ENCODE measurements around the gene NAP1L5.

The NAP1L5 gene, protein sequence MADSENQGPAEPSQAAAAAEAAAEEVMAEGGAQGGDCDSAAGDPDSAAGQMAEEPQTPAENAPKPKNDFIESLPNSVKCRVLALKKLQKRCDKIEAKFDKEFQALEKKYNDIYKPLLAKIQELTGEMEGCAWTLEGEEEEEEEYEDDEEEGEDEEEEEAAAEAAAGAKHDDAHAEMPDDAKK

GRCh38 chr4:88697588-88698329 lies at the start of gene NAP1L5:
Gene NAP1L5, minus strand, starts transcription at chr4:88697829. Its CDS starts 75 bp downstream, at chr4:88697754.
- no peaks in the 10 kb centered on the region for H3K27me3 ChIP-seq (replicated peaks; ENCODE audit: control insufficient read depth, insufficient read depth, low read length)
- DNase-seq (ENCODE audit: low read depth) = peak; percentile 72
- peak within 1 kb of the TSS; percentile 81 for H3K9ac ChIP-seq (ENCODE audit: low read length)
- peak within 1 kb of the TSS; percentile 88 for H3K4me3 ChIP-seq (ENCODE audit: low read length)
- H3K36me3 ChIP-seq (ENCODE audit: control insufficient read depth, insufficient read depth, low read length, severe bottlenecking) = no peaks in the 10 kb centered on the region
- H3K4me1 ChIP-seq (ENCODE audit: control insufficient read depth, insufficient read depth, low read length) = no peaks in the 10 kb centered on the region
- H3K9me3 ChIP-seq (ENCODE audit: control insufficient read depth, low read length) = no peaks in the 10 kb centered on the region

GRCh38 chr4:88747351-88747750 lies 49.7 kb upstream of the NAP1L5 start:
- Histone ChIP-seq H3K9ac (ENCODE audit: low read length) (no peak overlapping the region), H3K27me3 (replicated peaks; ENCODE audit: control insufficient read depth, insufficient read depth, low read length) (no peaks in the 10 kb centered on the region), H3K9me3 (ENCODE audit: control insufficient read depth, low read length) (no peaks in the 10 kb centered on the region), H3K36me3 (ENCODE audit: control insufficient read depth, insufficient read depth, low read length, severe bottlenecking) (peaks cover 69% of the 10 kb centered on the region), H3K4me3 (ENCODE audit: low read length) (no peak overlapping the region), H3K4me1 (ENCODE audit: control insufficient read depth, insufficient read depth, low read length) (peaks cover 19% of the 10 kb centered on the region)
- no peak for DNase-seq (ENCODE audit: low read depth)

- Histone ChIP-seq H3K9ac (ENCODE audit: low read length) (no peak overlapping the region), H3K9me3 (ENCODE audit: control insufficient read depth, low read length) (no peaks in the 10 kb centered on the region), H3K36me3 (ENCODE audit: control insufficient read depth, insufficient read depth, low read length, severe bottlenecking) (peaks cover 69% of the 10 kb centered on the region), H3K27me3 (replicated peaks; ENCODE audit: control insufficient read depth, insufficient read depth, low read length) (no peaks in the 10 kb centered on the region), H3K4me1 (ENCODE audit: control insufficient read depth, insufficient read depth, low read length) (peaks cover 19% of the 10 kb centered on the region), H3K4me3 (ENCODE audit: low read length) (peak overlapping the region; percentile 7)
- no peak for DNase-seq (ENCODE audit: low read depth)
Measured at GRCh38 chr4:88746206-88746605, 48.6 kb upstream of the NAP1L5 start.

DNA sequence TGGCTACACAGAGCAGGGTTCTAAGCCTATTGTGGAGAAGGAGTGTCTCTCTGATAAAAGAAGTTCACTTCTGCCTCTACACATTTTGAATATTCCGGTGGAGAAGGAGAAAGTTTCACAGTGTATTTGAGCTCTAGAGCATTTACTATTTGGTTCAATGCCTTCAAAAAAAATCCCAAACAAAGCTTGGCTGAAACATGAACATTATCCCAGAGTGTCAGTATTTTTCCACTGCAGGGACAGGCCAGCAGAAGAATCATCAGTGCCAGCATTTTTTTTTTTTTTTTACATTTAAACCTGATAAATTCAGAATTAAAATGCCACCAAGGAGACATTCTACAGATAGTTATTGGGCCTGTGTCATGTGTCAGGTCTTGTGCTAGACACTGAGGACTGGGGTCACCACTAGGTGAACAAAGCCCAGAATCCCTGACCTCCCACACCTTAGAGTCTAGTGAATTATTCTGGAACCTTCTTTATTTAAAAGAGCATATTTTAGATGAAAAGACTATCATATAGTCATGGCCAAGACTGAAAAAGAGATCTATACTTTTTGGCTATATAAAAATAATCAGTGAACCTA lies 48.0 kb upstream of the NAP1L5 start:
- no peaks in the 10 kb centered on the region for H3K27me3 ChIP-seq (replicated peaks; ENCODE audit: control insufficient read depth, insufficient read depth, low read length)
- peaks cover 72% of the 10 kb centered on the region for H3K36me3 ChIP-seq (ENCODE audit: control insufficient read depth, insufficient read depth, low read length, severe bottlenecking)
- H3K9me3 ChIP-seq (ENCODE audit: control insufficient read depth, low read length) = no peaks in the 10 kb centered on the region
- peaks cover 19% of the 10 kb centered on the region for H3K4me1 ChIP-seq (ENCODE audit: control insufficient read depth, insufficient read depth, low read length)
- peak; percentile 34 for DNase-seq (ENCODE audit: low read depth)
- H3K4me3 ChIP-seq (ENCODE audit: low read length) = peak overlapping the region; percentile 7
- H3K9ac ChIP-seq (ENCODE audit: low read length) = no peak overlapping the region

DNA sequence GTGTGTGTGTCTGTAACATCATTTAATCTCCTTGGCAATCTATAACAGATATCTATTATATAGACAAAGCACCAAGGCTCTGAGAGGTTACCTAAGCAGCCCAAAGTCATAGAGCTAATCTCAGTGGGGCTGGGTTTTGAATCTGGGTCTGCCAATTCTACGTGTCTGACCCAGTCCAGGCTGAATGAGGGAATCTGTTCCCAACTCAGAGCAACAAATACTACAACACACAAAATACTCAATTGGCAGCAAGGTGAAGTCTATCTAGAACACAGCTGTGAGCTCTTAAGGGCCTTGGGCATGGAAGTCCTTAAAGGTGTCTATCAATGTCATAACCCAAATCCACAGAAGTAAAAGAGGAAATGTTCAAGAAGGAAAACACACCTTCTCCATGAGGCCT lies 47.5 kb upstream of the NAP1L5 start:
- Histone ChIP-seq H3K4me3 (ENCODE audit: low read length) (no peak overlapping the region), H3K36me3 (ENCODE audit: control insufficient read depth, insufficient read depth, low read length, severe bottlenecking) (peaks cover 72% of the 10 kb centered on the region), H3K27me3 (replicated peaks; ENCODE audit: control insufficient read depth, insufficient read depth, low read length) (no peaks in the 10 kb centered on the region), H3K4me1 (ENCODE audit: control insufficient read depth, insufficient read depth, low read length) (peaks cover 19% of the 10 kb centered on the region), H3K9me3 (ENCODE audit: control insufficient read depth, low read length) (no peaks in the 10 kb centered on the region), H3K9ac (ENCODE audit: low read length) (no peak overlapping the region)
- DNase-seq (ENCODE audit: low read depth) = no peak

DNA sequence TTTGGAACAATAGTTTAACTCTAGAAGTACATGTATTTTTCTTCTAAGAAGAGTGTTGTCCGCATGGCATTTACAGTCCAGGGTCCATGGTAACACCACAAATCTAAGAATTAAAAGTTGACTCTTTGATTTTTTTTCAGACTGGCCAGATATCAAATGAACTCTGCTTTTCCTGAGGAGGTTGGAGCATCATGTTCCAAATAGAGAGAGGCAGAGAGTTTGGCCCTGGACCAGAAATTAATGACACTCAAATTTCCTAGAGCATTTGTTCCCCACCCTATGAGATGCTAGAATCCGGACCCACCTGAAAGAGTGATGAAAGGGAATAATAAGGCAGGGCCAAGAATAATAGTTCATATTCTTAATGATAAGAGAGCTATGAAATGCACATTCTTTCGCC lies 47.0 kb upstream of the NAP1L5 start:
- DNase-seq (ENCODE audit: low read depth) = no peak

DNA sequence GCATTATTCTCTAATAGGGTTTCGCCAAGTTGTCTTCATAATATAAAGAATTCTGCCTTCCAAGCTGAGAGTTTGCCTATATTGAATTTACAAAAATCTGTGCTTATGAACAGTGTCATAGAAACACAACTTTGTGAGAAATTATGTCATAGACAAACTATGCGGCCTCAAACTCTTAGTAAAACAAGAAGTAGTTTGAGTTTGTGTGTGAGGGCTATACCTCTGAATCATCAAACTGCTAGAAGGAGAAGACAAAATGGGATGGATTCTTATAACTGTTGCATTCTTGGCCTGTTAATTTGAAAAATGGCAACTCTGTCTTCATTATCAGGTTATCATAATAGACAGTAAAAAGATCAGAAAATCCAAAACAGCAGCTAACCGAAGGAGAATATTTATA lies 46.1 kb upstream of the NAP1L5 start:
- Histone ChIP-seq H3K4me3 (ENCODE audit: low read length) (no peak overlapping the region), H3K36me3 (ENCODE audit: control insufficient read depth, insufficient read depth, low read length, severe bottlenecking) (peaks cover 60% of the 10 kb centered on the region), H3K9ac (ENCODE audit: low read length) (no peak overlapping the region), H3K9me3 (ENCODE audit: control insufficient read depth, low read length) (no peaks in the 10 kb centered on the region), H3K27me3 (replicated peaks; ENCODE audit: control insufficient read depth, insufficient read depth, low read length) (no peaks in the 10 kb centered on the region), H3K4me1 (ENCODE audit: control insufficient read depth, insufficient read depth, low read length) (peaks cover 19% of the 10 kb centered on the region)
- peak; percentile 82 for DNase-seq (ENCODE audit: low read depth)

More for the DNA sequence above, 47.0 kb upstream of the NAP1L5 start:
- H3K4me3 ChIP-seq (ENCODE audit: low read length) = no peak overlapping the region
- peaks cover 66% of the 10 kb centered on the region for H3K36me3 ChIP-seq (ENCODE audit: control insufficient read depth, insufficient read depth, low read length, severe bottlenecking)
- H3K9me3 ChIP-seq (ENCODE audit: control insufficient read depth, low read length) = no peaks in the 10 kb centered on the region
- no peaks in the 10 kb centered on the region for H3K27me3 ChIP-seq (replicated peaks; ENCODE audit: control insufficient read depth, insufficient read depth, low read length)
- H3K4me1 ChIP-seq (ENCODE audit: control insufficient read depth, insufficient read depth, low read length) = peaks cover 19% of the 10 kb centered on the region
- no peak overlapping the region for H3K9ac ChIP-seq (ENCODE audit: low read length)

GRCh38 chr4:88742561-88742960 lies 44.9 kb upstream of the NAP1L5 start:
- DNase-seq (ENCODE audit: low read depth) = no peak

GRCh38 chr4:88738180-88738579 lies 40.6 kb upstream of the NAP1L5 start:
- H3K9me3 ChIP-seq (ENCODE audit: control insufficient read depth, low read length) = no peaks in the 10 kb centered on the region
- peaks cover 34% of the 10 kb centered on the region for H3K4me1 ChIP-seq (ENCODE audit: control insufficient read depth, insufficient read depth, low read length)
- no peaks in the 10 kb centered on the region for H3K27me3 ChIP-seq (replicated peaks; ENCODE audit: control insufficient read depth, insufficient read depth, low read length)
- H3K9ac ChIP-seq (ENCODE audit: low read length) = no peak overlapping the region
- peaks cover 46% of the 10 kb centered on the region for H3K36me3 ChIP-seq (ENCODE audit: control insufficient read depth, insufficient read depth, low read length, severe bottlenecking)
- no peak overlapping the region for H3K4me3 ChIP-seq (ENCODE audit: low read length)
- no peak for DNase-seq (ENCODE audit: low read depth)

More at GRCh38 chr4:88742561-88742960, 44.9 kb upstream of the NAP1L5 start:
- peaks cover 62% of the 10 kb centered on the region for H3K36me3 ChIP-seq (ENCODE audit: control insufficient read depth, insufficient read depth, low read length, severe bottlenecking)
- no peak overlapping the region for H3K9ac ChIP-seq (ENCODE audit: low read length)
- H3K4me3 ChIP-seq (ENCODE audit: low read length) = no peak overlapping the region
- H3K9me3 ChIP-seq (ENCODE audit: control insufficient read depth, low read length) = no peaks in the 10 kb centered on the region
- peaks cover 23% of the 10 kb centered on the region for H3K4me1 ChIP-seq (ENCODE audit: control insufficient read depth, insufficient read depth, low read length)
- no peaks in the 10 kb centered on the region for H3K27me3 ChIP-seq (replicated peaks; ENCODE audit: control insufficient read depth, insufficient read depth, low read length)

DNA sequence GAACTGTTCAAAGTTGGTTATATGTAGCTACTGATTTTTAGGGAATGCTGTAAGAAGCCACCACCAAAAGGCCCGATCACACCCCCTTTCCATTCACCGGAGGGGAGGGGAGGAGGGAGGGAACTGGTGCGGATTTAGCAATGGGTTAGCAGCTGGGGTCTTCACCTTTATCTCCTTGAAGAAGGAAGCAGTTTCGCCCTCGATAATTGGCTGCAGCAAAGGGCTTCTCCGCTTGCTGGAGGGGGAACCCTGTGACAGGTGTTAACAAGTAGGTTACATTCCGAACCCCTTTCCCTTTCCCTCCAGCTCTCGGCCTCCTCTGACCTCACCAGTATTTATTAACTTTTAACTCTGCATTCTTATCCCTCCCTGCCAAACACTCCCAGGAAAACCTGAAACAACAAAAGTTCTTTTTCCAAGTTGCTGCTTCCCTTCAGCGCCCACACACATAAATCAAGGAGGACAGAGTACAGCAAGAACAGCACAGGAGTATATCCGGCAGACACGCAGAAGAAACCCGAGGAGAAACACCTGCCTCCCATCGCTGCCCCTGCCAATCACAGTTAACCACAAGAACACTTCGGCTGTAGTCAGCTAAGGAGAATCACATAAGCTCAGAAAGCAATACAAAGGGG lies 39.8 kb upstream of the NAP1L5 start:
- Histone ChIP-seq H3K36me3 (ENCODE audit: control insufficient read depth, insufficient read depth, low read length, severe bottlenecking) (peaks cover 45% of the 10 kb centered on the region), H3K9ac (ENCODE audit: low read length) (no peak overlapping the region), H3K27me3 (replicated peaks; ENCODE audit: control insufficient read depth, insufficient read depth, low read length) (no peaks in the 10 kb centered on the region), H3K4me1 (ENCODE audit: control insufficient read depth, insufficient read depth, low read length) (peaks cover 34% of the 10 kb centered on the region), H3K4me3 (ENCODE audit: low read length) (no peak overlapping the region), H3K9me3 (ENCODE audit: control insufficient read depth, low read length) (no peaks in the 10 kb centered on the region)
- DNase-seq (ENCODE audit: low read depth) = no peak

- Histone ChIP-seq H3K27me3 (replicated peaks; ENCODE audit: control insufficient read depth, insufficient read depth, low read length) (no peaks in the 10 kb centered on the region), H3K9me3 (ENCODE audit: control insufficient read depth, low read length) (no peaks in the 10 kb centered on the region), H3K4me1 (ENCODE audit: control insufficient read depth, insufficient read depth, low read length) (peaks cover 34% of the 10 kb centered on the region), H3K36me3 (ENCODE audit: control insufficient read depth, insufficient read depth, low read length, severe bottlenecking) (peaks cover 51% of the 10 kb centered on the region), H3K9ac (ENCODE audit: low read length) (no peak overlapping the region), H3K4me3 (ENCODE audit: low read length) (no peak overlapping the region)
- no peak for DNase-seq (ENCODE audit: low read depth)
Measured at GRCh38 chr4:88736264-88736663, 38.6 kb upstream of the NAP1L5 start.

Measured in adipocyte (in vitro differentiated cells).